ENCODE data around the gene SSTR4. TPM values are rescaled to one million over a fixed set of nuclear protein-coding genes. Genes with fewer than 3 reads are reported as not detected.

The SSTR4 gene
- total RNA-seq, 1 experiment from 2014 or later, result not detected

DNA sequence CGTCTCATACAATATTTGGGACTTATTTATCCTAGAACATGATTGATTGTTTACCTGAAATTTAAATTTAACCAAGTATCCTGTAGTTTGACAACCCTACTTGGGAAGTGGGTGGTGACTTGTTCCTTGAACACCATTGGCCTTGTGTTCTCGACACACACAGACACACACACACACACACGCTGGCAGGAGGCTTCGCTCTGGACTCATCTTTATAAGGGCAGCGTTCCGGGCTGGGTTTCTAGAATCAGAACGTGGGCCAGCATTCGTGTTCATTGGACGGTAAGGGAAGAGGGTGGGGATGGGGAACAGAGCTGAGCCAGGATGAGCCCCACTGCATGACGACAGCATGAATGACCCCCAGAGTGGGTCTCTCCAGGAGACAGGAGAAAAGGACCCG lies 16.2 kb upstream of the SSTR4 start (continued):
- TF ChIP-seq, protein P1, sequence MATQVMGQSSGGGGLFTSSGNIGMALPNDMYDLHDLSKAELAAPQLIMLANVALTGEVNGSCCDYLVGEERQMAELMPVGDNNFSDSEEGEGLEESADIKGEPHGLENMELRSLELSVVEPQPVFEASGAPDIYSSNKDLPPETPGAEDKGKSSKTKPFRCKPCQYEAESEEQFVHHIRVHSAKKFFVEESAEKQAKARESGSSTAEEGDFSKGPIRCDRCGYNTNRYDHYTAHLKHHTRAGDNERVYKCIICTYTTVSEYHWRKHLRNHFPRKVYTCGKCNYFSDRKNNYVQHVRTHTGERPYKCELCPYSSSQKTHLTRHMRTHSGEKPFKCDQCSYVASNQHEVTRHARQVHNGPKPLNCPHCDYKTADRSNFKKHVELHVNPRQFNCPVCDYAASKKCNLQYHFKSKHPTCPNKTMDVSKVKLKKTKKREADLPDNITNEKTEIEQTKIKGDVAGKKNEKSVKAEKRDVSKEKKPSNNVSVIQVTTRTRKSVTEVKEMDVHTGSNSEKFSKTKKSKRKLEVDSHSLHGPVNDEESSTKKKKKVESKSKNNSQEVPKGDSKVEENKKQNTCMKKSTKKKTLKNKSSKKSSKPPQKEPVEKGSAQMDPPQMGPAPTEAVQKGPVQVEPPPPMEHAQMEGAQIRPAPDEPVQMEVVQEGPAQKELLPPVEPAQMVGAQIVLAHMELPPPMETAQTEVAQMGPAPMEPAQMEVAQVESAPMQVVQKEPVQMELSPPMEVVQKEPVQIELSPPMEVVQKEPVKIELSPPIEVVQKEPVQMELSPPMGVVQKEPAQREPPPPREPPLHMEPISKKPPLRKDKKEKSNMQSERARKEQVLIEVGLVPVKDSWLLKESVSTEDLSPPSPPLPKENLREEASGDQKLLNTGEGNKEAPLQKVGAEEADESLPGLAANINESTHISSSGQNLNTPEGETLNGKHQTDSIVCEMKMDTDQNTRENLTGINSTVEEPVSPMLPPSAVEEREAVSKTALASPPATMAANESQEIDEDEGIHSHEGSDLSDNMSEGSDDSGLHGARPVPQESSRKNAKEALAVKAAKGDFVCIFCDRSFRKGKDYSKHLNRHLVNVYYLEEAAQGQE (IDR thresholded peaks at IDR 0.05; ENCODE audit: low read depth), result no peak
- TF ChIP-seq SP1 (IDR thresholded peaks at IDR 0.05; ENCODE audit: low read depth), result no peak
- no peak for TF ChIP-seq FOSL1 (IDR thresholded peaks at IDR 0.05; ENCODE audit: low read depth)
- TF ChIP-seq POLR2AphosphoS5 (IDR thresholded peaks at IDR 0.05; ENCODE audit: low read depth, low read length), result no peak
- TF ChIP-seq EZH2 (IDR thresholded peaks at IDR 0.05), result no peak
- TF ChIP-seq POLR2A (IDR thresholded peaks at IDR 0.05; ENCODE audit: borderline replicate concordance, extremely low read depth, insufficient read depth, insufficient read length), result no peak
- TF ChIP-seq, protein P2, sequence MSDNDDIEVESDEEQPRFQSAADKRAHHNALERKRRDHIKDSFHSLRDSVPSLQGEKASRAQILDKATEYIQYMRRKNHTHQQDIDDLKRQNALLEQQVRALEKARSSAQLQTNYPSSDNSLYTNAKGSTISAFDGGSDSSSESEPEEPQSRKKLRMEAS (IDR thresholded peaks at IDR 0.05), result no peak

DNA sequence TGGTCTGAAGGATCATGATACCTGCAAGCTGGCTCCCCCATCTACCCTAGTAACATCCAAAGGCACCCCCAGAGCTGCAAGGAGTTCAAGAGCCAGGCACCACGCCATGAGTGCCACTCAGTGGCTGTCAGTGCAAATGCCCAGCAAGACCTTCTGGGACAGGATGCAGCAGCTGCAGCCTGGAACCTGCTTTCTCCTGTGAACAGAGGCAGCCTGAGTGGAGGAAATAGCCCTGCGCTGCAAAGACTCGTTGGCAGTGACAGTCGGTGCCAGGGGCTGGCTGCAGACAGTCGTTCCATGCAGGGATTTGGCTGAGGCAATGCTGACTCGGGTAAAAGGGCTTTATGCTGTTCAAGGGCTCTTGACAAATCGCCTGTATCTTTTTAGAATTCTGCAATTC lies 15.7 kb upstream of the SSTR4 start:
- no peak for TF ChIP-seq ELF1 (IDR thresholded peaks at IDR 0.05; ENCODE audit: borderline replicate concordance, low read depth)
- TF ChIP-seq EZH2 (IDR thresholded peaks at IDR 0.05), result no peak
- TF ChIP-seq, protein P2 (IDR thresholded peaks at IDR 0.05), result no peak
- no peak for TF ChIP-seq EGR1 (IDR thresholded peaks at IDR 0.05; ENCODE audit: low read depth)
- no peak for TF ChIP-seq ZNF274 (IDR thresholded peaks at IDR 0.05; ENCODE audit: low read depth, low read length)
- no peak for TF ChIP-seq FOSL1 (IDR thresholded peaks at IDR 0.05; ENCODE audit: low read depth)
- TF ChIP-seq SP1 (IDR thresholded peaks at IDR 0.05; ENCODE audit: low read depth), result no peak
- H3K36me3 ChIP-seq (ENCODE audit: control insufficient read depth in 1 of 2, insufficient read depth in 2 of 2, low read length in 2 of 2), result no peaks in the 10 kb centered on the region
- CTCF ChIA-PET, result no interaction called here
- POLR2A ChIA-PET, result no interaction called here
- no peaks in the 10 kb centered on the region for H3K79me2 ChIP-seq (ENCODE audit: insufficient read depth, low read length)
- H3K27me3 ChIP-seq (ENCODE audit: insufficient read depth, low read length), result 0 out of 2 replicates have a peak, but pooled peaks cover 3% of the 10 kb centered on the region
- no peak overlapping the region for H3K27ac ChIP-seq (ENCODE audit: low read depth, low read length)
- no peak overlapping the region for H3K4me3 ChIP-seq (replicated peaks in 1 of 2; ENCODE audit: low read depth in 1 of 2, low read length in 2 of 2)
- no peak overlapping the region for H3K9ac ChIP-seq (ENCODE audit: low read length)
- RAD21 ChIA-PET (ENCODE audit: low non-redundant PET in 1 of 2, low total read pairs in 2 of 2, uncharacterized antibody in 2 of 2, unreplicated experiment in 2 of 2), result no interaction called here
- H3K9me3 ChIP-seq (ENCODE audit: control insufficient read depth in 1 of 2, insufficient read depth in 1 of 2, low read depth in 1 of 2, low read length in 2 of 2), result no peaks in the 10 kb centered on the region
- H3K4me1 ChIP-seq (ENCODE audit: control insufficient read depth in 1 of 2, insufficient read depth in 2 of 2, low read length in 2 of 2), result no peaks in the 10 kb centered on the region
- BruUV-seq (replicated peaks), result no TSS peak
- no peaks in the 10 kb centered on the region for H4K20me1 ChIP-seq (ENCODE audit: insufficient read depth)
- no peaks in the 10 kb centered on the region for H3K9me2 ChIP-seq (ENCODE audit: insufficient read depth)
- H3K4me2 ChIP-seq (ENCODE audit: low read length), result no peak overlapping the region
- ATAC-seq (no peak), DNase-seq (ENCODE audit: low read depth, low spot score) (no peak)
- intact Hi-C loops (cut with micrococcal nuclease), result no loop called here
- H2AFZ ChIP-seq (ENCODE audit: low read depth, low read length, poor library complexity, severe bottlenecking), result no peak overlapping the region

Data from HCT116 (cell line).